Upper lobe of left lung (tissue), 6 donors: ENCODE results near the gene ASCC3. TPM values are rescaled to one million over a fixed set of nuclear protein-coding genes. Genes with fewer than 3 reads are reported as not detected.

Source experiments
- ATAC-seq, 2 donors: fragments of 200-7000 bp; cut with Tn5 transposase; one replicate each; pipeline ENCODE4 v1.9.1; 2022; ENCODE audit warnings: mild to moderate bottlenecking in 2 of 2, moderate library complexity in 2 of 2; ENCODE audit not compliant: low FRiP score in 2 of 2
- DNase-seq, 2 donors: peaks; one replicate each; pipeline ENCODE4 v3.0.0-alpha.2; 2019 to 2020
- H3K27ac ChIP-seq, 4 donors: fragments of 200-600 bp; sonication (generic); one replicate each; pipeline ENCODE4 v1.5.1; 2016 to 2019
- H3K27me3 ChIP-seq, 4 donors: fragments of 200-600 bp; sonication (generic); one replicate each; pipeline ENCODE4 v1.5.1; 2017 to 2019
- H3K36me3 ChIP-seq, 4 donors: fragments of 200-600 bp; sonication (generic); one replicate each; pipeline ENCODE4 v1.5.1; 2016 to 2019
- H3K4me1 ChIP-seq, 4 donors: fragments of 200-600 bp; sonication (generic); one replicate each; pipeline ENCODE4 v1.5.1; 2018 to 2019
- H3K4me3 ChIP-seq, 4 donors: fragments of 200-600 bp; sonication (generic); one replicate each; pipeline ENCODE4 v1.5.1; 2017 to 2019; ENCODE audit warnings: mild to moderate bottlenecking in 2 of 4, moderate library complexity in 1 of 4
- H3K9me3 ChIP-seq, 4 donors: fragments of 200-600 bp; sonication (generic); one replicate each; pipeline ENCODE4 v1.5.1; 2018 to 2019
- EP300 ChIP-seq, 4 donors: sonication (generic); formaldehyde crosslinking; IDR thresholded peaks; one replicate each; pipeline ENCODE4 v1.5.1; 2017; ENCODE audit warnings: antibody characterized with exemption in 4 of 4, control low read depth in 2 of 4
- POLR2A ChIP-seq, 4 donors: fragments of 450-650 bp; IDR thresholded peaks; one replicate each; pipeline ENCODE4 v1.5.1; 2016 to 2017; ENCODE audit warnings: antibody characterized with exemption in 4 of 4, mild to moderate bottlenecking in 2 of 4
- POLR2AphosphoS5 ChIP-seq, 2 donors: sonication (generic); formaldehyde crosslinking; IDR thresholded peaks; one replicate each; pipeline ENCODE4 v1.5.1; 2017; ENCODE audit warnings: antibody characterized with exemption in 2 of 2
- WGBS, 2 donors: methylation state at CpG; one replicate each; pipeline ENCODE4 v1.1.5; 2017 to 2018; 5-methylcytosine and 5-hydroxymethylcytosine counted together
- total RNA-seq, 6 donors: library from RNA; depleted of rRNA in 4 of 6; stranded (reverse); fragments of >200 nt in 4 of 6; gene quantifications; one replicate each; pipeline versions ENCODE4 v1.1.0 to v1.2.1, GENCODE V29; 2016 to 2021
- TF ChIP-seq, protein P1 (sequence below), 6 experiments: fragments of 450-650 bp in 4 of 6; fragments of 200-600 bp in 2 of 6; sonication (generic) in 2 of 6; IDR thresholded peaks; one replicate each; pipeline ENCODE4 v1.5.1; 2016 to 2019; ENCODE audit warnings: antibody characterized with exemption in 6 of 6
- donor health status: DM: no; HTN: no; CAD: no; lungs with moderate emphysema.
- donor health status: DM: no; HTN: yes; CAD: no; lungs with severe emphysema.

ASCC3 gene
- total RNA-seq, 6 donors from 2014 or later = 18.4 to 52.2 (median 33.9) TPM

DNA sequence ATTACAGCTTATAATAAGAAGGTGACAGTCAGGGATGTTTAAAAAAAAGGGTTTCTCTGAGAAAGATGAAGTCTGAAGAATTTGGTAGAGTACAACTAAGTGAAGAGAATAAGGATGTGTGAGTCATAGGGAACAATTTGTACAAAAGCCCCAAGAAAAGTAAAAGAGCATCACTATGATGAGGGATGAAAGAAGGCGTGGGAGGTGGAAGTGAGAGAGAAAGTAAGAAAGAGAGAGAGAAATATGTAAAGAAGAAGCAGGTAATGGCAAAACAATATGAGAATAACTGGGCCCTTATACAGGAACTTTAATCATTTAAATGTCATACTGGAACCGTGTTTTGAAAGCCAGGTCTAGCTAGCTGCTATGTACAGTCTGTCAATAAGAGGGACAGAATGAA is 179.4 kb downstream of the ASCC3 start:
- no peak for ATAC-seq
- H3K4me3 ChIP-seq = no peak overlapping the region
- TF ChIP-seq, protein P1, sequence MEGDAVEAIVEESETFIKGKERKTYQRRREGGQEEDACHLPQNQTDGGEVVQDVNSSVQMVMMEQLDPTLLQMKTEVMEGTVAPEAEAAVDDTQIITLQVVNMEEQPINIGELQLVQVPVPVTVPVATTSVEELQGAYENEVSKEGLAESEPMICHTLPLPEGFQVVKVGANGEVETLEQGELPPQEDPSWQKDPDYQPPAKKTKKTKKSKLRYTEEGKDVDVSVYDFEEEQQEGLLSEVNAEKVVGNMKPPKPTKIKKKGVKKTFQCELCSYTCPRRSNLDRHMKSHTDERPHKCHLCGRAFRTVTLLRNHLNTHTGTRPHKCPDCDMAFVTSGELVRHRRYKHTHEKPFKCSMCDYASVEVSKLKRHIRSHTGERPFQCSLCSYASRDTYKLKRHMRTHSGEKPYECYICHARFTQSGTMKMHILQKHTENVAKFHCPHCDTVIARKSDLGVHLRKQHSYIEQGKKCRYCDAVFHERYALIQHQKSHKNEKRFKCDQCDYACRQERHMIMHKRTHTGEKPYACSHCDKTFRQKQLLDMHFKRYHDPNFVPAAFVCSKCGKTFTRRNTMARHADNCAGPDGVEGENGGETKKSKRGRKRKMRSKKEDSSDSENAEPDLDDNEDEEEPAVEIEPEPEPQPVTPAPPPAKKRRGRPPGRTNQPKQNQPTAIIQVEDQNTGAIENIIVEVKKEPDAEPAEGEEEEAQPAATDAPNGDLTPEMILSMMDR (IDR thresholded peaks at IDR 0.05) = no peak
- TF ChIP-seq POLR2A (IDR thresholded peaks at IDR 0.05) (no peak), POLR2AphosphoS5 (IDR thresholded peaks at IDR 0.05) (no peak)
- H3K27me3 ChIP-seq = no peaks in the 10 kb centered on the region
- H3K36me3 ChIP-seq = no peaks in the 10 kb centered on the region
- 87 to 93% methylated on average over 2 of the region's 2 CpGs for WGBS, 2 donors
- DNase-seq = no peak
- H3K27ac ChIP-seq = no peak overlapping the region
- H3K9me3 ChIP-seq = no peaks in the 10 kb centered on the region
- H3K4me1 ChIP-seq = no peaks in the 10 kb centered on the region

DNA sequence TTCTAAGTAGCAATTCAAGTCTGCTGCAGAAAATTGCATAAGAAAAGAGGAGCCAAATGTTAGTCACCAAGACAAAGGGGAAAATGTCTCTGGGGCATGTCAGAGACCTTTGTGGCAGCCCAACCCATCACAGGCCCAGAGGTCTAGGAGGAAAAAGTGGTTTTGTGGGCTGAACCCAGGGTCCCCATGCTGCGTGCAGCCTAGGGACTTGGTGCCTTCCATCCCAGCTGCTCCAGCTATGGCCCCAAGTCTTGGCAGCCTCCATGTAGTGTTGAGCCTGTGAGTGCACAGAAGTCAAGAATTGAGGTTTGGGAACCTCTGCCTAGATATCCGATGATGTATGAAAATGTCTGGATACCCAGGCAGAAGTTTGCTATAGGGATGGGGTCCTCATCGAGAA is 181.1 kb downstream of the ASCC3 start:
- no peak for DNase-seq
- WGBS, 2 donors = 90 to 97% methylated on average over 3 of the region's 3 CpGs
- no peak overlapping the region for H3K4me3 ChIP-seq
- TF ChIP-seq POLR2AphosphoS5 (IDR thresholded peaks at IDR 0.05) = no peak
- TF ChIP-seq, protein P1 (IDR thresholded peaks at IDR 0.05) = no peak
- TF ChIP-seq POLR2A (IDR thresholded peaks at IDR 0.05) = no peak
- TF ChIP-seq EP300 (IDR thresholded peaks at IDR 0.05) = no peak
- no peak overlapping the region for H3K27ac ChIP-seq
- ATAC-seq = no peak
- H3K27me3 ChIP-seq = no peaks in the 10 kb centered on the region
- H3K36me3 ChIP-seq = no peaks in the 10 kb centered on the region
- no peaks in the 10 kb centered on the region for H3K9me3 ChIP-seq
- H3K4me1 ChIP-seq = no peaks in the 10 kb centered on the region

DNA sequence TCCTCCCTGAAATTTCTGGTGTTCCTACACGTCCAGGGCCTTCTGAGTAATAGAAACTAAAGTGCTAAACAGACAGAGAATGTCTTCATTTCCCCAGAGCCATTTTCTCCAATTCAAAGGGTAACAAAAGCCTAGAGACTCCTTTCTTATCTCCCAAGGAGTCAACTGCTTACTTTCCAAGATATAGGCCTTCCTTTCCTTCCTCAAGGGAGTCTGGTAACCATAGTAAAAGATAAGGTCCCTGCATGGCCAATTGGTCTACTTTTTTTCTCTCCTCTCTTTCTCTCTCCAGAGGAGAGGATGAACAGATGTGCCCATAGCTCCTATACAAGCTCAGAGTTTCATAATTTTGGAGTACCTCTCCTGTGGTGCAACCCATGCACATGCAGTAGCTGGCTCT is 185.7 kb downstream of the ASCC3 start:
- H3K27me3 ChIP-seq = no peaks in the 10 kb centered on the region
- no peaks in the 10 kb centered on the region for H3K9me3 ChIP-seq
- H3K4me3 ChIP-seq = no peak overlapping the region
- DNase-seq = no peak
- H3K27ac ChIP-seq = no peak overlapping the region
- no peaks in the 10 kb centered on the region for H3K4me1 ChIP-seq
- WGBS, 2 donors = 82 to 88% methylated on average over 1 of the region's 1 CpG
- TF ChIP-seq EP300 (IDR thresholded peaks at IDR 0.05) (no peak), POLR2AphosphoS5 (IDR thresholded peaks at IDR 0.05) (no peak), POLR2A (IDR thresholded peaks at IDR 0.05) (no peak)
- TF ChIP-seq, protein P1 (IDR thresholded peaks at IDR 0.05) = no peak
- ATAC-seq = no peak
- no peaks in the 10 kb centered on the region for H3K36me3 ChIP-seq

DNA sequence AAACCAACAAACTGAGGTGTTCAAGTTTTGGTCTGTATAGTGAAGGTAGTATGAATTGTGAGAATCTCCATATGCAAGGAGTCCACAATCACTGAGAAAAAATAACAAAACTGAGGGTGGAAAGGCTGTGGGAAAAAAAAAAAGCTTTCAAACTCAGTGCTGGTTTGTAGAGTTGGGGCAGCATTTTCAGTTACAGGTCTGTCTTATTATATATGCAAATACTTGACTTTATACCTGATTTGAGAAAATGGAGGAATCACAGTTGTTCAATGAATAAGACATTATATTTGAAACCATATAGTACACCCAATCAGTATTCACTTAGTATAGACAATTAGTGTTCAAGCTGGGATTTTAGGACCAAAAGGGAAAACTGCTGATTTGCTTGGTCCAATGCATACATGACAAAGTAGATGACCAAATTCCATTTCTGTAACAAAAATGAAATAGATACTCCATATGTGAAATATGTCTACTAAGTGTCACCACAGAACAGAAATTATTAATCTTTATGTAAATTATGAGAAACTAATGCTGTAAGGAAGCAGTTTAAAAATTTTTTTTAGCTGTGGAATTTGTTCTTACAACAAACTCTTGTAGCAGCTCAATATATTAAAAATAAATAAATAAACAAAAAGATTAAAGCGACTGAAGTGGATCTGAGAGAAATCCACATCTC is 187.7 kb downstream of the ASCC3 start:
- Histone ChIP-seq H3K9me3 (no peaks in the 10 kb centered on the region), H3K4me3 (no peak overlapping the region), H3K4me1 (no peaks in the 10 kb centered on the region), H3K27me3 (no peaks in the 10 kb centered on the region), H3K36me3 (no peaks in the 10 kb centered on the region), H3K27ac (no peak overlapping the region)
- ATAC-seq (no peak), DNase-seq (no peak)
- TF ChIP-seq POLR2AphosphoS5 (IDR thresholded peaks at IDR 0.05) (no peak), POLR2A (IDR thresholded peaks at IDR 0.05) (no peak), EP300 (IDR thresholded peaks at IDR 0.05) (no peak)
- TF ChIP-seq, protein P1 (IDR thresholded peaks at IDR 0.05) = no peak
- 97% methylated on average over 1 of the region's 1 CpG for WGBS, 2 donors

GRCh38 chr6:100691972-100692371 is 189.2 kb downstream of the ASCC3 start:
- ATAC-seq = no peak

More at GRCh38 chr6:100691972-100692371, 189.2 kb downstream of the ASCC3 start:
- Histone ChIP-seq H3K4me1 (no peaks in the 10 kb centered on the region), H3K36me3 (no peaks in the 10 kb centered on the region), H3K9me3 (no peaks in the 10 kb centered on the region), H3K27ac (no peak overlapping the region), H3K4me3 (no peak overlapping the region), H3K27me3 (no peaks in the 10 kb centered on the region)
- no peak for DNase-seq
- 82 to 85% methylated on average over 2 of the region's 2 CpGs for WGBS, 2 donors
- TF ChIP-seq POLR2AphosphoS5 (IDR thresholded peaks at IDR 0.05) (no peak), POLR2A (IDR thresholded peaks at IDR 0.05) (no peak), EP300 (IDR thresholded peaks at IDR 0.05) (no peak)
- TF ChIP-seq, protein P1 (IDR thresholded peaks at IDR 0.05) = no peak
